CD14-positive monocyte (primary cell): ENCODE measurements around the gene PITPNC1. TPM values are rescaled to one million over a fixed set of nuclear protein-coding genes. Genes with fewer than 3 reads are reported as not detected.

Experiments
- DNase-seq, 3 donors: peaks; one replicate each; pipeline ENCODE4 v3.0.0-alpha.2; 2011 to 2022
- H2AFZ ChIP-seq: 2 replicates; pipeline ENCODE4 v1.6.0; 2012; ENCODE audit warnings: mild to moderate bottlenecking, low read depth, low read length, inconsistent platforms; ENCODE audit not compliant: insufficient read depth, poor library complexity, severe bottlenecking
- H3K27ac ChIP-seq, 2 donors: 1 replicate in 1 of 2; 2 replicates in 1 of 2; pipeline ENCODE4 v1.5.1; 2012 to 2013; ENCODE audit warnings: low read length in 2 of 2, control low read depth in 1 of 2, inconsistent platforms in 1 of 2, low read depth in 1 of 2, mild to moderate bottlenecking in 1 of 2
- H3K27me3 ChIP-seq, 2 donors: one replicate each; pipeline versions ENCODE4 v1.6.0 to v1.6.1; 2011 to 2013; ENCODE audit warnings: low read length in 2 of 2; ENCODE audit not compliant: control insufficient read depth in 2 of 2, insufficient read depth in 2 of 2
- H3K36me3 ChIP-seq, 2 donors: replicated peaks in 1 of 2; 1 replicate in 1 of 2; 2 replicates in 1 of 2; pipeline versions ENCODE4 v1.5.1 to v1.6.1; 2012 to 2013; ENCODE audit warnings: low read length in 2 of 2, control low read depth in 1 of 2, inconsistent platforms in 1 of 2, mild to moderate bottlenecking in 1 of 2; ENCODE audit not compliant: insufficient read depth in 2 of 2, control insufficient read depth in 1 of 2
- H3K4me1 ChIP-seq, 2 donors: 1 replicate in 1 of 2; 2 replicates in 1 of 2; pipeline versions ENCODE4 v1.5.1 to v1.6.1; 2012 to 2013; ENCODE audit warnings: low read length in 2 of 2, control low read depth in 1 of 2, inconsistent platforms in 1 of 2, mild to moderate bottlenecking in 1 of 2, moderate library complexity in 1 of 2; ENCODE audit not compliant: insufficient read depth in 2 of 2, control insufficient read depth in 1 of 2
- H3K4me2 ChIP-seq: replicated peaks from 2 replicates; pipeline ENCODE3; 2012; ENCODE audit warnings: low read length, moderate library complexity, mild to moderate bottlenecking; ENCODE audit not compliant: poor library complexity, severe bottlenecking; ENCODE audit errors: extremely low read depth
- H3K4me3 ChIP-seq, 3 experiments: fragments of 200-600 bp in 1 of 3; sonication (generic) in 1 of 3; replicated peaks in 1 of 3; 1 replicate in 2 of 3; 2 replicates in 1 of 3; pipeline ENCODE4 v1.5.1; 2011 to 2013; ENCODE audit warnings: low read length in 3 of 3, mild to moderate bottlenecking in 3 of 3, control low read depth in 2 of 3, low read depth in 2 of 3, inconsistent platforms in 1 of 3, moderate library complexity in 1 of 3
- H3K79me2 ChIP-seq: 2 replicates; pipeline ENCODE4 v1.6.0; 2012; ENCODE audit warnings: mild to moderate bottlenecking, control low read depth, inconsistent platforms, low read length, moderate library complexity; ENCODE audit not compliant: insufficient read depth
- H3K9ac ChIP-seq: 2 replicates; pipeline ENCODE4 v1.6.0; 2017; ENCODE audit warnings: low read length, mild to moderate bottlenecking; ENCODE audit not compliant: insufficient read depth, poor library complexity, severe bottlenecking
- H3K9me3 ChIP-seq, 2 donors: replicated peaks in 1 of 2; 1 replicate in 1 of 2; 2 replicates in 1 of 2; pipeline versions ENCODE4 v1.5.1 to v1.6.1; 2012 to 2013; ENCODE audit warnings: low read length in 2 of 2, control low read depth in 1 of 2; ENCODE audit not compliant: control insufficient read depth in 1 of 2, insufficient read depth in 1 of 2
- H4K20me1 ChIP-seq: 2 replicates; pipeline ENCODE4 v1.6.0; 2012; ENCODE audit warnings: mild to moderate bottlenecking, low read length, control low read depth, moderate library complexity; ENCODE audit not compliant: insufficient read depth
- H3K27ac Mint-ChIP-seq, 7 donors: one replicate each; pipeline ENCODE4 v1.8.0; 2020; ENCODE audit warnings: mild to moderate bottlenecking in 7 of 7, mixed read lengths in 7 of 7, moderate library complexity in 6 of 7, inconsistent platforms in 2 of 7
- H3K27me3 Mint-ChIP-seq, 3 donors: one replicate each; pipeline ENCODE4 v1.8.0; 2021 to 2022; ENCODE audit warnings: low read depth in 3 of 3, mild to moderate bottlenecking in 3 of 3, mixed read lengths in 3 of 3, moderate library complexity in 3 of 3, inconsistent platforms in 1 of 3
- H3K36me3 Mint-ChIP-seq, 2 donors: one replicate each; pipeline ENCODE4 v1.8.0; 2020; ENCODE audit warnings: mixed read lengths in 2 of 2, inconsistent platforms in 1 of 2, mild to moderate bottlenecking in 1 of 2
- H3K4me1 Mint-ChIP-seq: one replicate; pipeline ENCODE4 v1.8.0; 2020; ENCODE audit warnings: mild to moderate bottlenecking, mixed read lengths
- H3K4me3 Mint-ChIP-seq, 2 donors: one replicate each; pipeline ENCODE4 v1.8.0; 2020; ENCODE audit warnings: mild to moderate bottlenecking in 2 of 2, mixed read lengths in 2 of 2, moderate library complexity in 1 of 2
- H3K9me3 Mint-ChIP-seq, 7 donors: one replicate each; pipeline ENCODE4 v1.8.0; 2020 to 2022; ENCODE audit warnings: mixed read lengths in 7 of 7, mild to moderate bottlenecking in 6 of 7, moderate library complexity in 6 of 7, inconsistent platforms in 2 of 7
- WGBS: methylation state at CpG from one replicate; pipeline ENCODE4 v1.1.5; 2013; ENCODE audit warnings: missing lambda C conversion rate; ENCODE audit not compliant: insufficient coverage; 5-methylcytosine and 5-hydroxymethylcytosine counted together
- intact Hi-C, 2 donors: fragments of 100-400 bp; cut with micrococcal nuclease; formaldehyde crosslinking; loops; one replicate each; pipeline versions ENCODE4 v1.15.0 to v1.15.1; 2023
- polyA plus RNA-seq, 3 donors: library from polyadenylated mRNA; depleted of rRNA in 1 of 3; unstranded in 2 of 3; stranded (reverse) in 1 of 3; fragments of 300-500 nt in 2 of 3; fragments of >200 nt in 1 of 3; fragmentation: Illumina TruSeq in 2 of 3; gene quantifications; 1 replicate in 2 of 3; 2 replicates in 1 of 3; pipeline ENCODE4 v1.2.3, GENCODE V29; 2012 to 2021
- TF ChIP-seq, protein P1 (sequence below): fragments of 200-600 bp; IDR thresholded peaks from one replicate; pipeline ENCODE4 v1.8.0; 2022; ENCODE audit warnings: antibody characterized with exemption, mild to moderate bottlenecking

The PITPNC1 gene
- polyA plus RNA-seq, 3 donors = 18.5 to 31.0 (median 21.7) TPM

DNA sequence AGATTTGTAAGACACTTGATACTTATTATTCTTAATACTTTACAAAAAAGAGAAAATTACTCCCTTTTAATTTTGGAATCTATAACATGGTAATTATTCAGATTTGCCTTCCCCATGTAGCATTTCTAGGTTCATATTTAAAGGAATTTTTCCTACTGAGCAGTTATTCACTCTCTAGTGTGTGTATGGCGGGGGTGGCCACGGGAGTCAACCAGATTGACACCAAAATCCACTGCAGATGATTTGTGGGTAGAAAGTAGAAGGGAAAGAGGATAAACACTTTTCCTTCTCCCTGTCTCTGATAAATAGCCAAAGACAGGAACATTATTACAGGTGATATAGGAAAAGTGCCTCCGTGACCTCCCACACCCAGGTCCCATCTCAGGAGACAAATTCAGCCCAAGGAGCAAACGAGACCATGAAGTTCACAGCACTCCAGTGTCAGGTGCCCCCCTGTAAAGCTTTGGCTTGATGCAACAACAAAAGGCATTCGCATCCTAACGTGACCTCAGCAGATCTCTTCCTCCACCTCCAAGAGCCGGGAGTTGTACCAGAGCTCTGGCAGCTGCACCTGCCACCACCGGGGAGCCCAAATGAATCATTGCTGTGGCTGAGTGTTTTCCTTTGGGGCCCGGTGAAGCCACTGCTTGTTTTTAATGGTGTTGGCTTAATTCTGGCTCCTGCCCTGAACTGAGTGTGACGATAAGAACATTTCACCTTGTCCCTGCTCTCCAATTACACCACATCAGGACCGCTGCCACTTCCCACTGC, 248.0 kb downstream of the PITPNC1 start:
- Histone ChIP-seq H3K79me2 (no peaks in the 10 kb centered on the region), H3K36me3 (no peaks in the 10 kb centered on the region), H2AFZ (no peak overlapping the region), H3K4me2 (no peak overlapping the region), H3K4me3 (no peak overlapping the region), H3K9ac (no peak overlapping the region), H3K9me3 (no peaks in the 10 kb centered on the region), H3K27me3 (no peaks in the 10 kb centered on the region), H3K27ac (no peak overlapping the region), H3K4me1 (no peaks in the 10 kb centered on the region), H4K20me1 (no peaks in the 10 kb centered on the region)
- Mint-ChIP-seq H3K36me3 (peaks cover 6 to 15% of the 10 kb centered on the region in 2 donors), H3K4me3 (no peak overlapping the region), H3K4me1 (no peaks in the 10 kb centered on the region), H3K27me3 (peaks cover 0 to 4% (median 0%) of the 10 kb centered on the region in 3 donors), H3K9me3 (no peaks in the 10 kb centered on the region), H3K27ac (peak overlapping the region in 1 of 7 donors; percentile 38)
- no peak for DNase-seq
- intact Hi-C loops = no loop called here
- 70% methylated on average over 7 of the region's 11 CpGs for WGBS
- TF ChIP-seq, protein P1, sequence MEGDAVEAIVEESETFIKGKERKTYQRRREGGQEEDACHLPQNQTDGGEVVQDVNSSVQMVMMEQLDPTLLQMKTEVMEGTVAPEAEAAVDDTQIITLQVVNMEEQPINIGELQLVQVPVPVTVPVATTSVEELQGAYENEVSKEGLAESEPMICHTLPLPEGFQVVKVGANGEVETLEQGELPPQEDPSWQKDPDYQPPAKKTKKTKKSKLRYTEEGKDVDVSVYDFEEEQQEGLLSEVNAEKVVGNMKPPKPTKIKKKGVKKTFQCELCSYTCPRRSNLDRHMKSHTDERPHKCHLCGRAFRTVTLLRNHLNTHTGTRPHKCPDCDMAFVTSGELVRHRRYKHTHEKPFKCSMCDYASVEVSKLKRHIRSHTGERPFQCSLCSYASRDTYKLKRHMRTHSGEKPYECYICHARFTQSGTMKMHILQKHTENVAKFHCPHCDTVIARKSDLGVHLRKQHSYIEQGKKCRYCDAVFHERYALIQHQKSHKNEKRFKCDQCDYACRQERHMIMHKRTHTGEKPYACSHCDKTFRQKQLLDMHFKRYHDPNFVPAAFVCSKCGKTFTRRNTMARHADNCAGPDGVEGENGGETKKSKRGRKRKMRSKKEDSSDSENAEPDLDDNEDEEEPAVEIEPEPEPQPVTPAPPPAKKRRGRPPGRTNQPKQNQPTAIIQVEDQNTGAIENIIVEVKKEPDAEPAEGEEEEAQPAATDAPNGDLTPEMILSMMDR = no peak

DNA sequence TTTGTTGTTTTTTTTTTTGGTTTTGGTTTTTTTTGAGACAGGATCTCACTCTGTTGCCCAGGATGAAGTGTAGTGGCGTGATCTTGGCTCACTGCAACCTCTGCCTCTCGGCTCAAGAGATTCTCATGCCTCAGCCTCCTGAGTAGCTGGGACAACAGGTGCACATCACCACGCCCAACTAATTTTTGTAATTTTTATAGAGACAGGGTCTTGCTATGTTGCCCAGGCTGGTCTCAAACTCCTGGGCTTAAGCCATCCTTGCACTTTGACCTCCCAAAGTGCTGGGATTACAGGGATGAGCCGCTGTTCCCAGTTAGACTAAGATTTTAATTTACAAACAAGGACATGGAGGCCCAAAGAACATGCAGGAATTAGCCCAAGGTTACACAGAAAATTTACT, 248.9 kb downstream of the PITPNC1 start:
- H3K4me3 Mint-ChIP-seq = no peak overlapping the region
- H3K27me3 Mint-ChIP-seq = peaks cover 0 to 4% (median 0%) of the 10 kb centered on the region in 3 donors
- H3K4me1 Mint-ChIP-seq = no peaks in the 10 kb centered on the region
- no peaks in the 10 kb centered on the region for H3K79me2 ChIP-seq
- H3K4me3 ChIP-seq = no peak overlapping the region
- 100% methylated on average over 1 of the region's 4 CpGs for WGBS
- H3K36me3 Mint-ChIP-seq = peaks cover 6 to 15% of the 10 kb centered on the region in 2 donors
- no peaks in the 10 kb centered on the region for H3K27me3 ChIP-seq
- TF ChIP-seq, protein P1 = no peak
- no peak for DNase-seq
- no peaks in the 10 kb centered on the region for H3K36me3 ChIP-seq
- H3K9me3 Mint-ChIP-seq = no peaks in the 10 kb centered on the region
- intact Hi-C loops = no loop called here
- H3K9ac ChIP-seq = no peak overlapping the region
- H3K27ac Mint-ChIP-seq = no peak overlapping the region
- H3K27ac ChIP-seq = no peak overlapping the region
- H3K4me1 ChIP-seq = no peaks in the 10 kb centered on the region
- H3K4me2 ChIP-seq = no peak overlapping the region
- no peaks in the 10 kb centered on the region for H3K9me3 ChIP-seq
- no peak overlapping the region for H2AFZ ChIP-seq
- no peaks in the 10 kb centered on the region for H4K20me1 ChIP-seq
